SW 1271 (cell line): ENCODE measurements around the gene SV2C.
"Not testable (repeated sequence)": the region's sequence is repeated elsewhere in the genome, so short reads cannot be mapped to it uniquely, and the experiment has no call there.

Experiments
- DNase-seq, 2 experiments: peaks; one replicate each; lab custom pipeline; 2025; lab: John Stamatoyannopoulos, UW

The SV2C gene

DNA sequence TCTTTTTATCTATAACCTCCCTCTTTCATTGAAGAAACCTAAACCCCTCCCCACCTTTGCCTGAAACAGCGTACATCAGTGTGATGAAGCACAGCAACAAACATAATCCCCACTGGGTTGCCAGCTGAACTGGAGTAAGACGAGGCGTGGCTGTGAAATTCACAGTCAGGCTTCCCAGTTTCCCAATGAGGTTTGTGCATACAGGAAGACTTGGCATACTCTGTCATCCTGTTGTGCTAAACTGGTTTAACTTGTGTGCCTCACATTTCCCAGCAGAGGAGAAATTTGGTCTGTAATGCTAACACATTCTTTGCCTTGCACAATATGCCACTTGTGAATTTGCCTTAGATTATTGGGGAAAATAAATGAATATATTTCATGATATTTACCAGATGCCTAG, 121.5 kb downstream of the SV2C start:
- no peak for DNase-seq

DNA sequence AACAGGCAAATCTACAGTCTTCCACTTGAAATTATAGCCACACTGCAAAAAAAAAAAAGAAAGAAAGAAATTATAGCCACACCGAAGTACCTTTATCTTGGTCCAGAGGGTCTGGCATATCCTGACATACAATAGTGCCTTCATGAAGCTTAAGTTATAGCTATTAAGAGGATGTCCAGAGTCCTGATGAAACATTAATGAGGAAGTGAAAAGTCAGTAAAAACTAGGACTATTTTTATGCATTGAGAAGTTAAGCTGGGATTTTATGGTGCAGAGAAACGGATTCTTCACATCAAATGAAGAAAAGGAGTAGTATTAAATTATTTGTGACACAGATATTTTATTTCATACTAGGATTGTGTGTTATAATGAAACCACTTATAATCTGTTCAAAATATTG, 123.9 kb downstream of the SV2C start:
- no peak for DNase-seq

DNA sequence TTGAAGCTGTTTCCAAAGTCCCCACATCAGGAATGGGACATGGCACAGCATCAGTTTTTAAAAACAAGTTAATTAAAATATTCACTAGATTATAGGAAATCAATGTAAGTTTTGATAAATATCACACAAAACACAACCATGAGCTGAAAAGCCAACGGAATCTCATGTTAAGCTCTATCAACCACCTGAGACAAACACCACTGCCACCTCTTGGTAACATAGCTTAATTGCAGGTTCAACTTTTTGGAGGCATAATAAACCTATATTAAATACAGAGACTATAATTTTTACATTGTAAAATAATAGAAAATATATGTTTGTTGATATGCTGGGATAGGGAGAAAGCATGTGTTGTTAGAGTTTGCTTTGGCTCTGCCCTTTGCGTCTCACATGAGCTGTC, 126.1 kb downstream of the SV2C start:
- no peak for DNase-seq

DNA sequence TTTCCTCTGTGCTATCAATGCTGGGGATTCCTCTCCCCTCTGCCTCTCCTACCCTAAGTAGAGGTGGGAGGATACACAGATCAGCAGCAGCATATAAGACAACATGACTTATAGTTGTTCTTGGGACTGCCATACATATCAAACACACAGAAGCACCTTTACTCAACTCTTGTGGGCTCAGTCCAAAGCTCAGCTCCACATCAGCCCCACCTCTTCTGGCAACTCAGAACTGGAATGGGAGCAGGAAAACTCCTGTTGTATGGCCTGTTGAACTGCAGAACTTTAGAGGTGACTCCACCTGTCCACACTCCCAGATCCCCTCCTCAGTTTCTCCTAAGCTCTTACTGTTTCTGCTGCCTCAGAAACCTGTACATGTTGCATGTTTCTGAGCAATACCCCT, 127.8 kb downstream of the SV2C start:
- DNase-seq: no peak

- DNase-seq: no peak
Measured at GRCh38 chr5:76213858-76214257, 130.7 kb downstream of the SV2C start.

DNA sequence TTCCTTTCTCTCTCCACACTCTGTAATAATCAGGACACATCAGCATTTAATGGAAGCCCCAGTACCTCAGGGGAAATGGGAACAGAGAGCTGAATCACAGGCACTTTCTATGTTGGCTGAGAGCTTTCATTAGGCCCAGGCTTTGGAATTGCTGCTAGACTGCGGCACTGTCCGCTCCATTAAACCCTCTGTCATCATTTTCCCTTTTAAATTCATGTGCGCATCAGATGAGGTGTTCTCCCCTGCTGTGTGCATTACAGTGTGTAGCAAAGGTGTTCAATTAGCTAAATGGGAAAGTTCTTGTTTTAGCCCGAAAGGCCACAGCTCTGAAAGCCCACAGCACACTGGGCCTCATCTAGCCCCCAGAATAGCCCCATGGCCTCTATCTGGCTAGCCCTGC, 133.6 kb downstream of the SV2C start:
- DNase-seq: no peak

- no peak for DNase-seq
Measured at GRCh38 chr5:76219636-76220035, 136.5 kb downstream of the SV2C start.

- no peak for DNase-seq
Measured at GRCh38 chr5:76221311-76221710, 138.1 kb downstream of the SV2C start.

DNA sequence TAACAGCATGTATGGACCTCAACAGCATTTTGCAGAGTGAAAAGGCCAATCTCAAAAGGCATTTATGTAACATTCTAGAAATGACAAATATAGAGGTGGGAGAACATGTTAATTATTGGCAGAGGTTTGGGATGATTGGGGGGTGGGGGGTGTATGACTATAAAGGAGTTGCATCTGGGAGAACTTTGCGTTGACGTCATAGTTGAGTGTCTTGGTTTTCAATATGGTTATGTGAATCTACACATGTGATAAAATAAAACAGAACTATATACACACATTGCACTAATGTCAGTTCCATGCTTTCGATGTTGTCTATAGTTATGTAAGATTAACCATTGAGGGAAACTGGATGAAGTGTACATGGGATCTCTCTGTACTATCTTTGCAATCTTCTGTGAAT, 139.1 kb downstream of the SV2C start:
- DNase-seq: no peak

DNA sequence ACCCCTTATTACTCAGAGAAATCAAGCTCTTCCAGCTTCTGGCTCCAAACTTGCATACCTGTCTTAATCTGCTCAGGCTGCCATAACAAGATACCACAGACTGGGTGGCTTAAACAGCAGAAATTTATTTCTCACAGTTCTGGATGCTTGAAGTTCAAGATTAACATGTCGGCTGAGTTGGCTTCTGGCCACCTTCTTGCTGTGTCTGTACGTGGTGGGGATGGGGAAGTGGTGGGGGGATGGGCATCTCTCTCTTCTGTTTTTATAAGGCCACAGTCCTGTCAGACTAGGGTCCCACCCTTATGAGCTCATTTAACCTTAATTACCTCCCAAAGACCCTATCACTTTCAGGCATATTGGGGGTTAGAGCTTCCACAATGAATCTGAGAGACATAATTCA, 140.5 kb downstream of the SV2C start:
- DNase-seq: no peak

DNA sequence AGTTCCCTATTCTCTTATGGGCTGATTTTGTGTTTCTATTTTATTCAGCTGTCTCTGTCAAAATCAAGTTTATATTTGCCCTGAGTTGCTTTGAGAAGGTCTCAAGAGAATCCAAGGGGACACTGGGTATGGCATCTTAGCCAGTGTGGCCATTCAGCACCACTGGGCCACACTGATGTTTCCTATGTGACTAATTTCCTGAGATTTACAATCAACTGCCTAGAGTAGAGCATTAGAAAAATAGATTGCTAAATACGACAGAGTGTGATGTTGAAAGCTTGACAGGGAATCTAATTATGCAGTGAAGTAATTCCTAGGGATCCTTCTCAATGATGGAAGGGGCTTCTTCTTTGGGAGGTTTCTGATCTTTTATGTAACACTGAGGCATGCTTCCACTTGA, 141.7 kb downstream of the SV2C start:
- DNase-seq: no peak

GRCh38 chr5:76225336-76225735, 142.2 kb downstream of the SV2C start:
- DNase-seq: no peak

GRCh38 chr5:76229900-76230299, 146.7 kb downstream of the SV2C start:
- no peak for DNase-seq

- DNase-seq: no peak
Measured at GRCh38 chr5:76230711-76231285, 147.6 kb downstream of the SV2C start.

- DNase-seq: no peak
Measured at GRCh38 chr5:76234665-76235064, 151.5 kb downstream of the SV2C start.

- DNase-seq: no peak
Measured at GRCh38 chr5:76236684-76237083, 153.5 kb downstream of the SV2C start.

- DNase-seq: no peak
Measured at GRCh38 chr5:76240336-76240735, 157.2 kb downstream of the SV2C start.

DNA sequence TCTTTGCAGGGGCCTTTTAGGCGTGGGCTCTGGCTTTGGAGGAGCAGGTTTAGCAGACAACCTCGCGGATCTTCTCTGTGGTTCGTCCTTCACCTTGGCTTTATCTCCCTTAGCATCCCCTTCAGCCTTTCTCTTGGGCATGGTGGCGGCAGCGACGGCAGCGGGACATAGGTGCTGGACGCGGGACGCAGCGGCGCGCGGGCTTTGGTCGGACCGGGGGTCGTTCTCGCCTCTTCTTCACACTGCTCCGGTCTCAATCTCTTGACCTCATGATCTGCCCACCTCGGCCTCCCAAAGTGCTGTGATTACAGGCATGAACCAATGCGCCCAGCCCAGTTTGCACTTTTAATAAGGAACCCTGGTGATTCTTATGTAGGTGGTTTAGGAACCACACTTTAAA, 159.0 kb downstream of the SV2C start:
- DNase-seq: not testable (repeated sequence)

GRCh38 chr5:76245590-76245989, 162.4 kb downstream of the SV2C start:
- no peak for DNase-seq

DNA sequence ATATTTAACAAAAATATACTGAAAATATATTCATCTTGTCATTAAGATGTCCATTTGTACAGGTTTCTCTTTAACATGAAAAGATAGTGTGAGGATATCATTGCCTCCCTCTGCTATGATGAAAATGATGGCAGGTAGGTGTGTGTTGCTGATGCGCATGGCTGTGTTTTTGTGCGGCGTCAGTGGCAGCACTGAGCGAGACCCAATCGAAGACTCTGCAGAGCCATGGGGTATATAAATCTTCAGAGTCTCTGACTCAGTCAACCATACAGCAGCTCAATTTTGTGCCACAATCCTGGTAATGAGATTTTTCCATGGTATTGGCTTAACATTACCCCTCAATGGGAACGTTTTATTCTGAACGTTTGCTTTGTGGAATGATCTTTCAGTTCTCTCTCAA, 166.4 kb downstream of the SV2C start:
- no peak for DNase-seq

GRCh38 chr5:76250463-76250862, 167.3 kb downstream of the SV2C start:
- no peak for DNase-seq

DNA sequence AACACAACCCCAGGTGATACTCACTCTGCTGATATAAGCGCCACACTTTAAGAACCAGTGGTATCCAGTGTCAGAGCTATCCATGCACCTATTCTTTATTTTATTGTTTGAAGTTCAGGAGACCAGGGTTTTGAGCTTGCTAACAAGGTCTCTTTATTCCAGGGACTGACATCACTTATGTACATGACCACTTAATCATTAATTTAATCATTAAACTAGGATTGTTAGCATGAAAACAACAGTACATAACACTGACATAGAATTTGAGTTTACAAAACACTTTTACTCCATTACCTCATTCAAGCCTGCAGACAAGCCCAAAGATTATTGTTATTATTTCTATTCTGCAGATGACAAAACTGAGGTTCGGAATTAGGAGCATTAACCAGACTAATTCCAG, 168.5 kb downstream of the SV2C start:
- no peak for DNase-seq

- no peak for DNase-seq
Measured at GRCh38 chr5:76252437-76252836, 169.3 kb downstream of the SV2C start.

GRCh38 chr5:76256116-76256889, 173.1 kb downstream of the SV2C start:
- DNase-seq: peak; percentile 34 to 73
